Mucosa of rectum (tissue), 2 donors: ENCODE measurements around the gene ITGA2.
"Not testable (repeated sequence)": the region's sequence is repeated elsewhere in the genome, so short reads cannot be mapped to it uniquely, and the experiment has no call there.

ENCODE experiments used
- H3K27ac ChIP-seq, 2 donors: one replicate each; pipeline ENCODE4 v1.7.0; 2013; ENCODE audit warnings: inconsistent platforms in 2 of 2, low read depth in 2 of 2, low read length in 2 of 2
- H3K27me3 ChIP-seq, 2 donors: one replicate each; pipeline ENCODE4 v1.7.0; 2013; ENCODE audit warnings: low read length in 2 of 2; ENCODE audit not compliant: control insufficient read depth in 2 of 2, insufficient read depth in 2 of 2
- H3K36me3 ChIP-seq, 2 donors: one replicate each; pipeline ENCODE4 v1.7.0; 2013; ENCODE audit warnings: low read length in 2 of 2; ENCODE audit not compliant: control insufficient read depth in 2 of 2, insufficient read depth in 2 of 2
- H3K4me1 ChIP-seq, 2 donors: one replicate each; pipeline ENCODE4 v1.7.0; 2013; ENCODE audit warnings: low read length in 2 of 2, mild to moderate bottlenecking in 1 of 2; ENCODE audit not compliant: control insufficient read depth in 2 of 2, insufficient read depth in 2 of 2
- H3K4me3 ChIP-seq, 2 donors: one replicate each; pipeline ENCODE4 v1.7.0; 2013; ENCODE audit warnings: low read length in 2 of 2
- H3K9ac ChIP-seq, 2 donors: one replicate each; pipeline ENCODE4 v1.7.0; 2013; ENCODE audit warnings: low read length in 2 of 2, low read depth in 1 of 2, mild to moderate bottlenecking in 1 of 2
- H3K9me3 ChIP-seq, 2 donors: one replicate each; pipeline ENCODE4 v1.7.0; 2013; ENCODE audit warnings: low read length in 2 of 2; ENCODE audit not compliant: control insufficient read depth in 2 of 2
- donor health status: healthy.
- donor health status: Normal muscosa, but diverticular disease.

The ITGA2 gene

GRCh38 chr5:52956915-52957747 is 32.0 kb upstream of the ITGA2 start:
- no peak overlapping the region for H3K27ac ChIP-seq
- no peaks in the 10 kb centered on the region for H3K27me3 ChIP-seq
- H3K36me3 ChIP-seq, result peaks cover 0 to 4% of the 10 kb centered on the region in 2 donors
- no peaks in the 10 kb centered on the region for H3K4me1 ChIP-seq
- H3K9me3 ChIP-seq, result no peaks in the 10 kb centered on the region
- H3K4me3 ChIP-seq, result no peak overlapping the region
- H3K9ac ChIP-seq, result no peak overlapping the region

- Histone ChIP-seq H3K4me1 (no peaks in the 10 kb centered on the region), H3K9ac (no peak overlapping the region), H3K9me3 (no peaks in the 10 kb centered on the region), H3K27ac (no peak overlapping the region), H3K4me3 (no peak overlapping the region), H3K27me3 (no peaks in the 10 kb centered on the region), H3K36me3 (no peaks in the 10 kb centered on the region)
These were observed 27.9 kb upstream of the ITGA2 start for GRCh38 chr5:52961274-52961681.

- H3K27ac ChIP-seq, result no peak overlapping the region
- H3K9me3 ChIP-seq, result no peaks in the 10 kb centered on the region
- no peaks in the 10 kb centered on the region for H3K4me1 ChIP-seq
These were observed 25.5 kb upstream of the ITGA2 start for GRCh38 chr5:52963636-52964035.

GRCh38 chr5:52964138-52964537 is 25.0 kb upstream of the ITGA2 start:
- Histone ChIP-seq H3K9me3 (no peaks in the 10 kb centered on the region), H3K4me1 (no peaks in the 10 kb centered on the region), H3K27me3 (no peaks in the 10 kb centered on the region), H3K4me3 (no peak overlapping the region), H3K27ac (no peak overlapping the region), H3K36me3 (no peaks in the 10 kb centered on the region), H3K9ac (no peak overlapping the region)

More at GRCh38 chr5:52963636-52964035, 25.5 kb upstream of the ITGA2 start:
- Histone ChIP-seq H3K4me3 (no peak overlapping the region), H3K36me3 (no peaks in the 10 kb centered on the region), H3K27me3 (no peaks in the 10 kb centered on the region), H3K9ac (no peak overlapping the region)

GRCh38 chr5:52976157-52976556 is 13.0 kb upstream of the ITGA2 start:
- H3K36me3 ChIP-seq, H3K27me3 ChIP-seq, H3K9me3 ChIP-seq, H3K4me1 ChIP-seq, H3K27ac ChIP-seq, H3K9ac ChIP-seq, H3K4me3 ChIP-seq: not testable (repeated sequence)

GRCh38 chr5:52977264-52977897 is 11.8 kb upstream of the ITGA2 start:
- Histone ChIP-seq H3K9me3 (no peaks in the 10 kb centered on the region), H3K36me3 (no peaks in the 10 kb centered on the region), H3K9ac (no peak overlapping the region), H3K27me3 (no peaks in the 10 kb centered on the region), H3K4me3 (no peak overlapping the region), H3K27ac (no peak overlapping the region), H3K4me1 (no peaks in the 10 kb centered on the region)

GRCh38 chr5:52981507-52981906 is 7.6 kb upstream of the ITGA2 start:
- H3K27ac ChIP-seq, result no peak overlapping the region
- H3K36me3 ChIP-seq, result no peaks in the 10 kb centered on the region
- no peaks in the 10 kb centered on the region for H3K27me3 ChIP-seq
- no peaks in the 10 kb centered on the region for H3K4me1 ChIP-seq
- no peak overlapping the region for H3K4me3 ChIP-seq
- no peaks in the 10 kb centered on the region for H3K9me3 ChIP-seq
- H3K9ac ChIP-seq, result no peak overlapping the region

- H3K9ac ChIP-seq, result no peak overlapping the region
- H3K36me3 ChIP-seq, result no peaks in the 10 kb centered on the region
- no peak overlapping the region for H3K4me3 ChIP-seq
- H3K27ac ChIP-seq, result no peak overlapping the region
- no peaks in the 10 kb centered on the region for H3K9me3 ChIP-seq
- peaks cover 0 to 9% of the 10 kb centered on the region in 2 donors for H3K4me1 ChIP-seq
- no peaks in the 10 kb centered on the region for H3K27me3 ChIP-seq
These were observed 5.2 kb upstream of the ITGA2 start for GRCh38 chr5:52983731-52984636.

GRCh38 chr5:52985306-52985705 is 3.8 kb upstream of the ITGA2 start:
- H3K27ac ChIP-seq, result no peak overlapping the region
- H3K27me3 ChIP-seq, result no peaks in the 10 kb centered on the region
- H3K36me3 ChIP-seq, result no peaks in the 10 kb centered on the region
- no peak overlapping the region for H3K9ac ChIP-seq
- no peaks in the 10 kb centered on the region for H3K9me3 ChIP-seq
- H3K4me1 ChIP-seq, result peaks cover 5 to 13% of the 10 kb centered on the region in 2 donors
- no peak overlapping the region for H3K4me3 ChIP-seq
